Neuronal stem cell (in vitro differentiated cells): ENCODE results near the gene PYHIN1.

Experiments used
- DNase-seq: peaks from one replicate; pipeline ENCODE4 v3.0.0-alpha.2; 2013; ENCODE audit warnings: low spot score
- H2AFZ ChIP-seq: one replicate; pipeline ENCODE4 v1.6.1; 2013; ENCODE audit warnings: mild to moderate bottlenecking, low read length, inconsistent platforms
- H2AK5ac ChIP-seq: 2 replicates; pipeline ENCODE4 v1.6.1; 2013; ENCODE audit warnings: low read depth, mild to moderate bottlenecking, inconsistent platforms, low read length, moderate library complexity, mixed read lengths
- H2BK120ac ChIP-seq: 2 replicates; pipeline ENCODE4 v1.6.1; 2013; ENCODE audit warnings: low read depth, mild to moderate bottlenecking, inconsistent platforms, low read length, moderate library complexity, mixed read lengths
- H2BK12ac ChIP-seq: one replicate; pipeline ENCODE4 v1.6.1; 2013; ENCODE audit warnings: low read length, inconsistent platforms
- H2BK15ac ChIP-seq: 2 replicates; pipeline ENCODE4 v1.6.1; 2013; ENCODE audit warnings: mild to moderate bottlenecking, low read length, inconsistent platforms, mixed read lengths
- H2BK5ac ChIP-seq: one replicate; pipeline ENCODE4 v1.6.1; 2013; ENCODE audit warnings: inconsistent platforms, mild to moderate bottlenecking, low read length, moderate library complexity
- H3K14ac ChIP-seq: one replicate; pipeline ENCODE4 v1.6.1; 2013; ENCODE audit warnings: low read length, inconsistent platforms
- H3K18ac ChIP-seq: 2 replicates; pipeline ENCODE4 v1.6.1; 2013; ENCODE audit warnings: low read length, inconsistent platforms
- H3K23ac ChIP-seq: 2 replicates; pipeline ENCODE4 v1.6.1; 2013; ENCODE audit warnings: low read depth, mild to moderate bottlenecking, mixed read lengths, low read length, inconsistent platforms; ENCODE audit not compliant: poor library complexity
- H3K27ac ChIP-seq: replicated peaks from 3 replicates; pipeline ENCODE4 v1.5.1; 2013; ENCODE audit warnings: low read length, inconsistent platforms
- H3K27me3 ChIP-seq, 3 experiments: 2 replicates each; pipeline ENCODE4 v1.6.1; 2013; ENCODE audit warnings: low read length in 3 of 3, mild to moderate bottlenecking in 2 of 3, inconsistent platforms in 1 of 3, low read depth in 1 of 3, mixed read lengths in 1 of 3, moderate library complexity in 1 of 3; ENCODE audit not compliant: control insufficient read depth in 3 of 3, insufficient read depth in 3 of 3
- H3K36me3 ChIP-seq, 2 donors: replicated peaks in 1 of 2; 2 replicates each; pipeline ENCODE4 v1.6.1; 2013; ENCODE audit warnings: low read length in 2 of 2; ENCODE audit not compliant: control insufficient read depth in 2 of 2, insufficient read depth in 2 of 2
- H3K4ac ChIP-seq: 2 replicates; pipeline ENCODE4 v1.6.1; 2013; ENCODE audit warnings: inconsistent platforms, mild to moderate bottlenecking, low read length, moderate library complexity
- H3K4me1 ChIP-seq, 2 donors: 1 replicate in 1 of 2; 2 replicates in 1 of 2; pipeline ENCODE4 v1.6.1; 2013; ENCODE audit warnings: low read length in 2 of 2, low read depth in 1 of 2; ENCODE audit not compliant: control insufficient read depth in 2 of 2, insufficient read depth in 1 of 2
- H3K4me2 ChIP-seq: one replicate; pipeline ENCODE4 v1.6.1; 2013; ENCODE audit warnings: mild to moderate bottlenecking, low read length, inconsistent platforms; ENCODE audit not compliant: insufficient read depth, poor library complexity, severe bottlenecking
- H3K4me3 ChIP-seq, 2 donors: 2 replicates each; pipeline ENCODE4 v1.5.1; 2013; ENCODE audit warnings: low read length in 2 of 2, mild to moderate bottlenecking in 2 of 2, inconsistent platforms in 1 of 2, moderate library complexity in 1 of 2
- H3K79me1 ChIP-seq: one replicate; pipeline ENCODE4 v1.6.1; 2013; ENCODE audit warnings: low read depth, mild to moderate bottlenecking, inconsistent platforms, low read length, moderate library complexity
- H3K9ac ChIP-seq: one replicate; pipeline ENCODE4 v1.6.1; 2013; ENCODE audit warnings: mild to moderate bottlenecking, low read depth, low read length, inconsistent platforms; ENCODE audit not compliant: poor library complexity
- H3K9me3 ChIP-seq, 2 donors: replicated peaks in 1 of 2; 2 replicates each; pipeline versions ENCODE3 to v1.6.1; 2013; ENCODE audit warnings: low read length in 2 of 2, mild to moderate bottlenecking in 2 of 2, inconsistent platforms in 1 of 2, low read depth in 1 of 2, mixed read lengths in 1 of 2, moderate library complexity in 1 of 2; ENCODE audit not compliant: control insufficient read depth in 2 of 2, insufficient read depth in 1 of 2
- H4K8ac ChIP-seq: one replicate; pipeline ENCODE4 v1.6.1; 2013; ENCODE audit warnings: low read depth, mild to moderate bottlenecking, inconsistent platforms, low read length, moderate library complexity
- H4K91ac ChIP-seq: one replicate; pipeline ENCODE4 v1.6.1; 2013; ENCODE audit warnings: low read length, low read depth, mild to moderate bottlenecking, inconsistent platforms; ENCODE audit not compliant: poor library complexity
- WGBS, 2 donors: extraction: QIAGEN DNeasy Blood & Tissue Kit; methylation state at CpG; one replicate each; pipeline ENCODE4 v1.1.7; 2013; ENCODE audit warnings: missing lambda C conversion rate in 2 of 2, mixed read lengths in 1 of 2; ENCODE audit not compliant: insufficient read length in 2 of 2, insufficient replicate concordance in 1 of 2; ENCODE audit errors: extremely low coverage in 2 of 2; 5-methylcytosine and 5-hydroxymethylcytosine counted together

PYHIN1 gene

GRCh38 chr1:158952416-158952815, 21.1 kb downstream of the PYHIN1 start:
- Histone ChIP-seq H3K14ac (no peak overlapping the region), H3K4me3 (no peak overlapping the region), H2AFZ (no peak overlapping the region), H3K4me1 (no peaks in the 10 kb centered on the region), H3K4me2 (no peak overlapping the region), H3K27me3 (no peaks in the 10 kb centered on the region), H3K27ac (no peak overlapping the region), H3K9me3 (no peaks in the 10 kb centered on the region), H3K9ac (no peak overlapping the region), H2BK120ac (no peak overlapping the region), H2BK12ac (no peak overlapping the region), H3K18ac (no peak overlapping the region), H3K4ac (no peak overlapping the region), H4K8ac (no peak overlapping the region), H4K91ac (no peak overlapping the region), H2AK5ac (no peak overlapping the region), H3K23ac (no peak overlapping the region), H3K79me1 (no peaks in the 10 kb centered on the region), H3K36me3 (no peaks in the 10 kb centered on the region), H2BK5ac (no peak overlapping the region), H2BK15ac (no peak overlapping the region)
- WGBS, 2 donors = no CpG with 5 or more reads among the region's 9 CpGs
- no peak for DNase-seq

GRCh38 chr1:158961178-158961577, 29.8 kb downstream of the PYHIN1 start:
- no peak overlapping the region for H4K8ac ChIP-seq
- DNase-seq = no peak
- no peak overlapping the region for H3K27ac ChIP-seq
- no peak overlapping the region for H3K4ac ChIP-seq
- no peak overlapping the region for H3K23ac ChIP-seq
- no peak overlapping the region for H3K18ac ChIP-seq
- no peaks in the 10 kb centered on the region for H3K9me3 ChIP-seq
- H2BK120ac ChIP-seq = no peak overlapping the region
- H3K79me1 ChIP-seq = no peaks in the 10 kb centered on the region
- WGBS, 2 donors = no CpG with 5 or more reads among the region's 1 CpG
- H3K27me3 ChIP-seq = no peaks in the 10 kb centered on the region
- no peak overlapping the region for H3K14ac ChIP-seq
- no peak overlapping the region for H4K91ac ChIP-seq
- no peak overlapping the region for H3K9ac ChIP-seq
- H3K4me3 ChIP-seq = no peak overlapping the region
- H2BK5ac ChIP-seq = no peak overlapping the region
- H3K4me2 ChIP-seq = no peak overlapping the region
- no peak overlapping the region for H2AFZ ChIP-seq
- no peaks in the 10 kb centered on the region for H3K4me1 ChIP-seq
- H2BK12ac ChIP-seq = no peak overlapping the region
- H2BK15ac ChIP-seq = no peak overlapping the region
- H3K36me3 ChIP-seq = no peaks in the 10 kb centered on the region
- H2AK5ac ChIP-seq = no peak overlapping the region

GRCh38 chr1:158962983-158963382, 31.6 kb downstream of the PYHIN1 start:
- Histone ChIP-seq H3K4ac (no peak overlapping the region), H3K14ac (no peak overlapping the region), H2BK120ac (no peak overlapping the region), H2AK5ac (peak overlapping the region; percentile 33), H2BK12ac (no peak overlapping the region), H4K8ac (no peak overlapping the region), H3K79me1 (no peaks in the 10 kb centered on the region), H3K36me3 (no peaks in the 10 kb centered on the region), H3K9me3 (no peaks in the 10 kb centered on the region), H3K4me3 (no peak overlapping the region), H3K18ac (no peak overlapping the region), H3K4me1 (no peaks in the 10 kb centered on the region), H3K27ac (no peak overlapping the region), H3K9ac (no peak overlapping the region), H4K91ac (no peak overlapping the region), H2BK15ac (no peak overlapping the region), H3K27me3 (no peaks in the 10 kb centered on the region), H3K4me2 (no peak overlapping the region), H2AFZ (no peak overlapping the region), H2BK5ac (no peak overlapping the region), H3K23ac (no peak overlapping the region)
- WGBS, 2 donors = no CpG with 5 or more reads among the region's 5 CpGs
- no peak for DNase-seq

- Histone ChIP-seq H2AFZ (no peak overlapping the region), H3K23ac (no peak overlapping the region), H3K14ac (no peak overlapping the region), H3K4me3 (no peak overlapping the region), H3K27ac (no peak overlapping the region), H3K9me3 (no peaks in the 10 kb centered on the region), H3K18ac (no peak overlapping the region), H3K4me1 (no peaks in the 10 kb centered on the region), H3K4ac (no peak overlapping the region), H2AK5ac (no peak overlapping the region), H3K79me1 (no peaks in the 10 kb centered on the region), H4K8ac (no peak overlapping the region), H2BK5ac (no peak overlapping the region), H2BK15ac (no peak overlapping the region), H3K36me3 (no peaks in the 10 kb centered on the region), H3K4me2 (no peak overlapping the region), H4K91ac (no peak overlapping the region), H2BK12ac (no peak overlapping the region), H3K27me3 (no peaks in the 10 kb centered on the region), H2BK120ac (no peak overlapping the region), H3K9ac (no peak overlapping the region)
- no CpG with 5 or more reads among the region's 3 CpGs for WGBS, 2 donors
- DNase-seq = no peak
These were observed 37.8 kb downstream of the PYHIN1 start for GRCh38 chr1:158969166-158969565.
